ENCODE measurements around the gene DBN1.
"Not testable (repeated sequence)": the region's sequence is repeated elsewhere in the genome, so short reads cannot be mapped to it uniquely, and the experiment has no call there.

The DBN1 gene

DNA sequence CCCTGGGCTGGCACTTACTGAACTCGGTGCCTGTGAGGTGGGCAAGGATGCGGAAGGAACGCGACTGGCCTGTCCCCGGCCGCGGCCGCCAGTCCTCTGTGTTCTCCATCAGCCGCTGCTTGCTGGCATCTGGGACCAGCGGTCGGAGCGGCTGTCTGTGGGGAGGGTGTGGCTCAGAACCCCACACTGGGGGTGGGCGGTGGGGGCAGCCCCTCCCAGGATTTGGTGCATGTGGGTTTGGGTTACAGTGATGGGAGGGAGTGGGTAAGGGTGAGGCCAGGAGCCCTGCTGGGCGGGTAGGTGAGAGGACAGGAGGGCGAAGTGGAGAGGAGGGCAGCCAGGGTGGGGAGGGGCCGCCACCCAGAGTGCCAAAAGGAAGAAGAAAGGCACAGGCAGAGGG is 17.6 kb upstream of the DBN1 start:
- DNase-seq (ENCODE audit: low read depth) = no peak

DNA sequence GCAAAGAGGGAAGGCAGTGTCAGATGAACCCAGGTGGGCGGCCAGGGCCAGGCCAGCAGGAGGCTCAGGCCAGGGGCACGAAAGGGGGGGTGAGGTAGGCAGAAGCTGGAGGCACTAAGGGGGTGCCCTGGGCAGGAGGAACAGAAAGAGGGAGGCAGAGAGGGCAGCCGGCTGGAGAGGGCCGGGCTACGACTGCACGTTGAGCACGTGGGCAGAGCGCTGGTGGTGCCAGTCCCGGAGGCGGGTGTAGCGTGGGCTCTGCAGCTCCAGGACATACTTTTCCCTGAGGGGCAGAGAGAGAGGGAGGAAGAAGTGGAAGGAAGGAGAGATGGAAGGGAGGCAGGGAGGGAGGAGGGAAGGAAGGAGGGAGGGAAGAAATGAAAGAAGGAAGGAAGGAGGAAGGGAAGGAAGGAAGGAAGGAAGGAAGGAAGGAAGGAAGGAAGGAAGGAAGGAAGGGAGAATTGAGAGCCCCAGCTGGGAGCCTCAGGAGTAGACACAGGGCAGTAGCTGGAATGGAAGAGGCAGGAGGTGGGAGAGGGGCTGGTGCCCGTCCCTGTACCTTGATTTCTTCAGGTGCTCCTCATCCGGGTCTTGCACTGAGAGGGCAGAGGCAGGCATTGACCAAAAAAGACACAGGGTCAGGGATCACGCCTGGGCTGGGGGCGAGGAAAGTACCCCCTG is 17.0 kb upstream of the DBN1 start:
- DNase-seq (ENCODE audit: low read depth) = no peak

DNA sequence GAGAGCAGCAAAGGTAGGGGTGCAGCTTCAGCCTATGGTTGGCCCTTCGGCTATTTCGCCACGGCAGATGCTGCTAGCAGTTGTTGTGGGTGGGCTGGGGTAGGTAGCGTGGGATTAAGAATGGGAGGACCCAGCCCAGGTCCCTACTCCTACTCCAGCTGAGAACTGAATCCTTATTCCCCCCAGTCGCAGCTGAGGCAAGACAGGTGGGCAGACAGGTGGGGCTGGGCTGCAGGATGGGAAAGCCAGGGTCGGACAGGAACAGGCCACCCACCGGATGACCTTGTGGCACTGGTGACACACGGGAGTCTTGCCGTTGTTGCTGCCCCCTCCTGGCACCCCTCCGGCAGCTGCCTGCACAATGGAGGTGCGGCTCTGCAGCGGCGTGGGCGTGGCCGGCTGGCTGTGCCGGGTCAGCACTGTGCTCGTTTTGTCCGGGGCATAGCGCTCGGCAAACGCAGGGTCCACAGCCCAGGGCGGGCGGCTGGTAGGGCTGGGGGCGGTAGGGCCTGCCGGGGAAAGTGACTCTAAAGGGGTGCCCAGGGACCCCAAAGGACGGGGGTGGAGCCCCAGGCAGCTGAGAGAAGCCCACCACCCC is 15.8 kb upstream of the DBN1 start:
- DNase-seq (ENCODE audit: low read depth) = no peak

DNA sequence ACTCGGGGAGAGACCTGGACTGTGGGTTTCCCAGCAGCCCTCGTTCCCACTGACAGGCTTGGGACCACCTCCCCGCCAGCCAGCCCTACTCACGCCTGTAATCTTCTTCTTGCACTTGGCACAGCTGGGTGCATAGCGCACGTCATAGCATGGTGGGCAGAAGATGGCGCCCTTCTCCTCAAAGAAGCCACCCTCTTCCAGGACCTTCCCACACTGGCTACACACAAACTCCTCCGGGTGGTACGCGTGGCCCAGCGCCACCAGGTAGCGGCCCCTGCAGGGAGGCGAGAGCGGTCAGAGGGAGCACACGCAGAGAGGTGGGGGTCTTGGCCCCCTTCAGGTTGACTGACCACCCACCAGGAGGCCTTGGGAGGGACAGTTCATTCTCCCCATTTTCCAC is 14.5 kb upstream of the DBN1 start:
- DNase-seq (ENCODE audit: low read depth) = no peak

DNA sequence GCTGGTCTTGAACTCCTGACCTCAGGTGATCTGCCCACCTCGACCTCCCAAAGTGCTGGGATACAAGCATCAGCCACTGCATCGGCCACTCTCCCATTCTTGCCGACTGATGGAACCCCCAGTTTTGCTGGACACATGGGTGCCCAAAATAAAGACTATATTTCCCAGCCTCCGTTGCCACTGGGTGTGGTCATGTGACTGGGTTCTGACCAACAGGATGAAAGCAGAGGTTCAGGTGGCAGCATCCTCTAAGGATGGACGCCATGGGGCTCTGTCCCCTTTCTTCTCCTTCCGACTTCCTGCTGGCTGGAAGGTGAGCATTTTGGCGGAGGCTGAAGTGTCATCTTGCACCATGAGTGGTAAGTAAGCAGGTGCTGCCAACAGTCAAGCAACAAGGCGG is 13.7 kb upstream of the DBN1 start:
- DNase-seq (ENCODE audit: low read depth) = no peak

DNA sequence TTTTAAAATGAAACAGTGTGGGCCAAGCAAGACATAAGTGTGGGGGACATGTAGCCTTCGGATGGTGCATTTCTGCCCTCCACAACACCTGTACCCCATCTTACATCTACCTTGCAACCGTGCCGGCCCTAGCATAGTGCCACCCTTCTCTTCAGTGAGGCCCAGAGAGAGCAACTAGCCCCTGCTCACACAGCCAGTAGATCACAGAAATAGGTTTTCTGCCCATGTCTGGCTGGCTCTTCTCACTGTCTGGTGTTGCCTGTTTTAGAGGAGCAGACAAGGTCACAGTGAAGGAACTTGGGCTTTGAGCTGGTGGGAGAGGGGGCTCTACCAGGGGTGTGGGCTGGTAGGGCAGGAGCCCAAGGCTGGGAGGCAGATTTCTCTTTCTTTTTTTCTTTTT is 12.8 kb upstream of the DBN1 start:
- DNase-seq (ENCODE audit: low read depth) = no peak

DNA sequence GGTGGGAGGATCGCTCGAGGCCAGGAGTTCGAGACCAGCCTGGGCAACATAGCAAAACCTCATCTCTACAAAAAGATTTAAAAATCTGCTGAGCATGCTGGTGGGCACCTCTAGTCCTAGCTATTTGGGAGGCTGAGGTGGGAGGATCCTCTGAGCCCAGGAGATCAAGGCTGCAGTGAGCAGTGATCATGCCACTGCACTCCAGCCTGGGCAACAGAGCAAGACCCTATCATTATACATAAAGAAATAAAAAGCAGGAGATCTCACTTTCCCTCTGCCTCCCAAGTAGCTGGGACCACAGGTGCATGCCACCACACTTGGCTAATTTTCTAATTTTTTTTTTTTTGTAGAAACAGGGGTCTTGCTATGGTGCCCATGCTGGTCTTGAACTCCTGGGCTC is 12.3 kb upstream of the DBN1 start:
- DNase-seq (ENCODE audit: low read depth) = not testable (repeated sequence)

DNA sequence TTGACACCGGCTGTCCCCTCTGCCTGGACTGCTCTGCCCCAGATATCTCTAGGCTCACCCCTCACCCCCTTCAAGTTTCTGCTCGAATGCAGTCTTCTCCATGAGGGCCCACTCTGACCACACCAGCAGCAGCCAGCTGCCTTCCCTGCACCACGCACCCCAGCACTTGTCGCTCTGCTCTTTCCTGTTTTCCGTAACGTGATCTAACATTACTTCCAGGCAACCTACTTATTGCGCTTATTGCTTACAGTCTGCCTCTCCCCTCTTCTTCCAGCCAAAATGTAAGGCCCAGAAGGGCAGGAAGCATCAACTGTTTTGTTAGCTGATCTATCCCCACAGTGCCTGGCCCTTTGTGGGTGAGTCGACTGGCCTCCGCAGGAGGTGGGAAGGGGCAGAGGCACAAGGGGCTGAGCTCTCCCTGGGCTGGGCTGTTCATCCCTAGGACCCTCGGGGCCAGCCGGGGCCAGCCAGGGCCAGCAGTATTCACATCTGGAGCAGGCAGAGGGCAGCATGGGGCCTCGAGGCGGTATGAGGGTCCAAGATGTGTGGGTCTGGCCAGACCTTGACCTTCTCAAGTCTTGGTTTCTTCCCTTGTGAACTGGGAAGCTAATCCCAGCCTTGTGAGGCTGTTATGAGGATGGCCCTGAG is 11.6 kb upstream of the DBN1 start:
- DNase-seq (ENCODE audit: low read depth) = no peak

DNA sequence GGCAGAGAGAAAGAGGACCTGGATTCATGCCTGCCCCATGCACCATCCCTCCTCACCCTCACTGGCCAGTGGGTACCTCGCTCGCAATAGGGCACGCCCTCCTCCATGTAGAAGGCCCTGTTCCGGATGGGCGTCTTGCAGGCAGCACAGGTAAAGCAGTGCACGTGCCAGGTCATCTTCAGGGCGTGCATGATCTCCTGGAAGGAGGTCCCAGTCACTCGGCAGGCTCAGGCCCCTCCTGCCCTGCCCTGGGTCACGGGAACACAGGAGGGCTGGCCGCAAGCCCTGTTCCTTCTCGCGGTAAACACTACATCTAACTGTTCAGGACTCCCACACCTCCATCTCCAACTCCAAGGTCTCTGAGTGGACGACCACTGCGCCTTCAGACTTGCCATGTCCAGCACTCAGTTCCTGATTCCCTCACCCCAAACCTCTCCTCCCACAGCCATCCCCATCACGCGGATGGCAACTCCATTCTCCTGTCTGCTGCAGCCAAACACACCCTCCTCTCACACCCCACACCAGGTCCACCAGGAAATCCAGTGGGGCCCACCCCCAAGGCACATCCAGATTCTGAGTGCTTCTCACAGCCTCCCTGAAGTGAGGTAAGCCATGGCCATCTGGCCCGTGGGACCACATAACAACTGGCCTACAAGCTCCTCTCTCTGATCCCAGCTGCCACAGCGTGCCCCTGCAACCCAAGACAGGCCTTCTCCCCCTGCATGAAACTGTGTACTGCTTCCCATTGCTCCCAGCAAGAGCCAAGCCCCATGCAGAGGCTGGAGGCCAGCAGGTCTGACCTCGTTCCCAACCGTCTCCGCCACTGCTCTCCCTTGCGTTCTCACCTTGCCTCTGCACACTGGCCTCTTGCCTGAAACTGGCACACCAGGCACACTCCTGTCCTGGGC is 10.8 kb upstream of the DBN1 start:
- no peak for DNase-seq (ENCODE audit: low read depth)

DNA sequence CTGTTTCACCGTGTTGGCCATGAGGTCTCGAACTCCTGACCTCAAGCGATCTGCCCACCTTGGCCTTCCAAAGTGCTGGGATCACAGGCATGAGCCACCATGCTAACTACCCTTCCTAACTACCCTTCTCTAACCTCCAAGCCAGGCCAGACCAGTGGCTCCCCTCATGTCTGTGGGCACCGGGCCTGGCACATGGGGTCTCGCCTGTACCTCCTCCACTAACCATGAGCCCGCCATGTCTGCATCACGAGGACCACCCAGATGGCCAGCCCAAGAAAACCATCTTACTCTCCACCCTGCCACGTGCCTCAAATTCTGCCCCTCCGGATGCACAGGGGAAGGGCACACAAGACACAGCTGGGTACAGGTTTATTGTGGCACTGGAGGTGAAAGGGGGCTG is 9.6 kb upstream of the DBN1 start:
- DNase-seq (ENCODE audit: low read depth) = no peak

DNA sequence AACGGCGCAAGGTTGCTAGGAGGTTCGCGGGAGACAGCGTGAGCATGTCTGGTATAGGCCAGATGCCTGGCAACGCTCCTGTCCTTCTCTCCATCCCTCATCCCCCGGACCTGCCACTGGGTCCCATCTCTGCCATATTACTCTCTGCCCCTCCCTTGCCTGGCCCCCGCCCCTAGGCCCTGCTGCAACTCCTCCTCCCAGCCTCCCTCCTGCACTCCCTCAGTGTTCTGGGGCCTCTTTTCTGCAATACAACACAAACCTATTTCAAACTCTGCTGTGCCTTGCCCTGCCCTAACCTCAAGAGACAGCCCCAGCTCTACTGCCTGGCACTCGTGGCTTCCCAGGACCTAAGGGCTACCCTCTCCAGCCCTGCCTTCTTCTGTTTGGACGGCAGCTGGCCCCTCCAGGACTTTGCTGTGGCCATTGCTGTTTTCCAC is 8.9 kb upstream of the DBN1 start:
- DNase-seq (ENCODE audit: low read depth) = no peak

DNA sequence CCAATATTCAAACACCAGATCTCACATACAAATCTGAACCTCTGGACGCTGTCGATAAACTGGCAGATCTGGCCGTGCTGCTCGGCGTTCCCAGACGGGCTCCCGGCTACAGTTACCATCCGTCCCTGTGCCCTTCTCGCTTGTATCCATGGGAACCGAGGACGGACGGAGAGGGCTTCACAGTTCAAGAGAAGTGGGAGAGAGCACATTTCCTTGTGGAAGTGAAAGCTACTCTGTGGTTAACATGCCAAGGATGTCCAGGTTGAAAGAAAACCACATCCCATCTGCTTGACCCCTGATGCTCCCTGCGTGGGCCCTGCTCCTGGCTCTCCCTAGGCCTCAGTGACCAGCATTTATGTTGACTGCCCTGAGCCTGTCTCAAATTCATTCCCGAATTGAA is 6.3 kb upstream of the DBN1 start:
- DNase-seq (ENCODE audit: low read depth) = no peak

DNA sequence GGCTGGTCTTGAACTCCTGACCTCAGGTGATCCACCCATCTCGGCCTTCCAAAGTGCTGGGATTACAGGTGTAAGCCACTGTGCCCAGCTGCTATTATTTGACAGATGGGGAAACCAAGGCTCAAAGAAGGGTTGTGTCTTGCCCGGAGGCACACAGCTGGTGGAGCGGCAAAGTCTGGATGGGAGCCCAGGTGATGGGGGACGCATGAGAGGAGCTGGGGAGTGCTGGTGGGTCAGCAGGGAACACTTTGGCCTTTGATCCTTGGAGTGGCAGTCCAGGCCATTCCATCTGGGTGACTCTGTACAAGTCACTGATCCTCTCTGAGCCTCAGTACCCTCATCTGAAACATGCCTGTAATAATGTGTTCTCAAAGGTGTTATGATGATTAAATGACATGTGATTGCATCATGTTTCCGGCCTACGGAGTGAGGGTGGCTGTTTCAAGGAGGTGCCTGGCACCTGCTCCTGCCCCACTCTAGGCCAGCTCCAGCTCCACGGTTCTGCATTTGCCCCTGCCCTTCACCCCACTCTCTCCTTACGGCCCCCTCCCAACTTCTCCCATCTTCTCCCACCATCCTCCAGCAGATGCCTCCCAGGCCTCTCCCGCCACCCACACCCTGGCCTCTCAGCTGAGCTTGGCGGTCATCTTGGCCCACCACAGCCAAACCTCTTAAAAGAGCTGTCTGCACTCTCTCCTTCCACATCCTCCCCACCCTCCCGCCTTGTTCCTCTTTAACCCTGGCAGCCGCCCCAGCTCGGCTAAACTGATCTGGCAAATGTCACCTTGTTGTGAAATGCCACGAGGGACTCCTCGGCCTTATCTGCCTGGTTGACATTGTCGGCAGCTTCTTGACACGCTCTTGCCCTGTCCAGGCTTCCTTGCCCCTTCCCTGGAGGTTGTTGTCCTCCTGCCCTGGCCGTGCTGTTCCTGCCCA is 5.5 kb upstream of the DBN1 start:
- DNase-seq (ENCODE audit: low read depth) = no peak

DNA sequence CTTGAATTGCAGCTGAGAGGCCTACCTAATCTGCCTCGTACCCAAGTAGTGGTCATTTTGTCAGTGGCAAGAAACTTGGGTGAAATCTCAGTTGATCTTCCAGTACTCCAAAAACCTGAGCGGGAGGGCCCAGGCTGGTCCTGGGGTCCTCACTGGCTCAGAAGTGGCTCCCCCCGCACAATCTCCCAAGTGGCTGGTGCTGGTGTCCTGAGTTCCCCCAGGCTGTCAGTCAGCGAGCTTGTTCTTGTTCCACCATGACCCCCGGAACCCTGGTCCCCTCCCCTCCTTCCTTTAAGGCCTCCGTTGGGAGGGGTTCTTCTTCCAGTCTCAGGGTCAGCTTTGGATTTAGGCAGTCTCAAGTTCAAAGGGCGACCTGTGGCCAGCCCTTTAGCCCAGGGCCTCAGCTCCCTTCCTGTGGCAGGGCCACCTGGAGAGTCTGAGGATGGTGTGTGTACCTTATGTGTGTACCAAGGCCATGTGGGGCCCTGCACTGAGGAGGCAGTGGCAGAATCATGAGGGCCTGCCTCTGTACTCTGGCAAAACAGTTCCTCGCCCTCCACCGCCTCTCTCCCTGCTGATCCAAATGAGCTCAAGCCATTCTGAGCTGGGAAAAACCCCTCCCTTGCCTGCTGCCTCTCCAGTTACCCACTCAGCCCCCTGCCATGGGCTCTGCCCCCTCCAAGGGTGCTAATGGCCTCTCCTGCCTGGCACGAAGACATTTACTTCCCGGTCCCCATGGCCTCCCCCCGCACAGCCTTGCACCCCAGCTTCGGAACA is 4.5 kb upstream of the DBN1 start:
- DNase-seq (ENCODE audit: low read depth) = no peak

DNA sequence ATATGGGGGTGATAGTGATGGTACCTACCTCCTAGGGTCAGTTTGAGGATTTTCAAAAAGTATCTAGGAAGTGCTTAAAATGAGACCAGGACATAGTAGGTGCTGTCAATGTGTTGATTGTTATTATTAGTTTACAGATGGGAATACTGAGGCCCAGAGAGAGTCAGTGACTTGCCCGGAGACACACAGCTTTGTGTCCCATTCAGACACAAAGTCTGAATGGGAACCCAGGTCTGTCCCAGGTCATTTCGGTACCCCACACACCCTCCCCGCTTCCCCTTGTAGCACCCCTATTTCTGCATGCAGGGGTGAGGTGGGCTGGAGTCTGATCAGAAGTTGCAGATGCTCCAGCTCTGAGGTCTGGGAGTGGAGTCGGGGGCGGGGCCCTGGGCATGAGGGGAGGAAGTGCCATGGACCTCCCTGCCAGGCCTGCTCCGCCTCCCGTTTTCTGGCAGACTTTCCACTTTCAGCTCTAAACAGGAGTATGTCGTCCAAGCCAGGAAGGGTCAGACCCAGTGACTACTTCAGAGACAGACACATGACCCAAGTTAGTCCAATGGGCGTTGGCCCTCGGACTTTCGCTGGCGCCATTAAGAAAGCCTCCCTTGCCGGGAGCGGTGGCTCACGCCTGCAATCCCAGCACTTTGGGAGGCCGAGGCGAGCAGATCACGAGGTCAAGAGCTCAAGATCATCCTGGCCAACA is 3.2 kb upstream of the DBN1 start:
- no peak for DNase-seq (ENCODE audit: low read depth)

DNA sequence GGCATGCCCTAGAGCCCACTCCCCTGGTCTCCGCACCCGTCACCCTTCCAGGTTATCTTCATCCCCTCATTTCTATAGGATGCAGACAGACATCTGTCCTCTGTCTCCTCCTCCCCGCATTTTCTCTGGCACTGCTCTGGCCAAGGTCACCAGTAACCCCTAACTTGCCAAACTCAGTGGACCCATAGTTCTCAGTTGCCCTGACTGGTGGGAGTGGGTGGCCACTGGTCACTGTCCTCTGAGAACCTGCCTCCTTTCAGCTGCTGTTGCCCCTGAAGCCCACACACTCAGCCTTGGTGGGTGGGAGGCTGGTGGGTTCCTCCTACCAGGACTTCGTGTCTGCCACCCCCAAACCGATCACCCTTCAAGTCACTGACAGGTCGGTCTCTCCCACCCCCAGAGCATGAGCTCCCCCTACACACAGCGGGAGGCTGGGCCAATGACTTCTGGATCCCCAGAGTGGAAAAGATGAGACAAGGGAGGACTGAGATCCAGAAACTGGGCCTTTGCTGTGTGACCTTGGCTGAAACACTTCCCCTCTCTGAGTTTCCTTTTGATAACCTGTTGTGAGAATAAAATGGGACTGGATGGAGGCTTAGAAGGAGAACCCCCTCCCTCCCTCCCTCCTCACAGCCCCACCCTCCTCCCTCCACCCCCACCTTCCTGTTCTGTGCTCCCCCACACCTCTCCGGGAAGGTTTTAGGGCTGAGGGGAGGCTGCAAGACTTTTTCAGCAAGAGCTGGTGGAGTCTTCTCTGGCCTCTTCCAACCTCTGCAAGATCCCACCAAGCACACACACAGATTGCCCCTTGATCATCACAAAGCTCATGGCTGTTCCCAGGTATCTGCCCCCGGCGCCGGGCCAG is 2.4 kb upstream of the DBN1 start:
- no peak for DNase-seq (ENCODE audit: low read depth)

DNA sequence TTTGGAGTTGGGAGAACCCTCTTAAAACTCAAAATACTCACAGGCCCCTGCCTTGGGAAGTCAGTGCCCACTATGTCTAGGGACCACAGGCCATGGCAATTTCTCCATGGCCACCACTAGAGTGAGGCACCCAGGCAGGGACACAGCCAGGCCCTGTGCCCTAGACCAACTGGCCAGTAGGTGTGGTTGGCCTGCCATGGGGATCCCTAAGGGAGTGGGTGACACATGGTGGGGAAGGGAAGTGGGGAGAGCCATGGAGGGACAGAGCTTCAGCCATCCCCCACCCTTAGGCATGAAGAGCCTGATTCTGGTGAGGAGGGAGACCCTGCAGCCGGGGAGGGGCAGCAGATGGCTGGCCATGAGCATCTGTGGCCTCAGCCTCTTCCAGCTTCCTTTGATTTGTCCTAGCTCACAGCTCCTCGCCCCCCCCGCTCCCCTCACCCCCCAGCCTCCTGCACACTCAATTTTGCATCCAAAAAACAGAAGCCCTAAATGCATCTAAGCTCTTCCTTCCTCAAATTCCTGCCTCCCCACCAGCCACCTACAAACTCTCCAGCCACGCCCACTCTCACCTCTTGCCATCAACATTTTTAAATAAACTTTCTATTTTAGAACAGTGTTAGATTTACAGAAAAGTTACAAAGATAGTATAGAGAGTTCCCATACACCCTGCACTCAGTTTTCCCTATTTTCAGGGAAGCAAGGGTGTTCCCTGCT is 1.6 kb upstream of the DBN1 start:
- no peak for DNase-seq (ENCODE audit: low read depth)

DNA sequence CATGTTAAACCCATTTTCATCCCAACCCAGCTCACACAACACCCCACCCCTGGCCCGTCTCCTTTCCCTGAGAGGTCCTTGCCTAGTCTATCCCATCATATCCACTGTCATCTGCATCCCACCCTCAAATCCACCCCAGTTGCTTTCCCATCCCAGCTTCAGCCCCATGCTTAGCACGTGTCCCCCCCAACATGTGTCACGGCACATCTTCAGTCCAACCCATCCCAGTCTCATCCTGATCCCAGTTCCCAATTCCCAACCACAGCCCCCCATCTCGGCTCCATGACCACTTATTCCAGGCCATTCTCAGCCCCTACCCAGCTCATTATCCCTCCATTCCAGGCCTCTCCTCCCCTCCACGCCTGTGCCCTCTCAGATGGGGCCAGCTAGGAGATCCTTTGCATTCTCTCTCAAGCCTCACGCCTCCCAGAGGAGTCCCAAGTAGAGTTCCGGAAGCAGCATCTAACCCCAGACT is 605 bp upstream of the DBN1 start:
- DNase-seq (ENCODE audit: low read depth) = no peak

Data from CMK (cell line).